CD4-positive, alpha-beta T cell treated with Interferon alpha-2 for 1 hour (primary cell): ENCODE measurements around the gene EIF1.
"Not testable (repeated sequence)": the region's sequence is repeated elsewhere in the genome, so short reads cannot be mapped to it uniquely, and the experiment has no call there.

Experiments used
- DNase-seq, 2 donors: peaks; one replicate each; pipeline ENCODE4 v3.0.0-alpha.2; 2020 to 2022

The EIF1 gene

DNA sequence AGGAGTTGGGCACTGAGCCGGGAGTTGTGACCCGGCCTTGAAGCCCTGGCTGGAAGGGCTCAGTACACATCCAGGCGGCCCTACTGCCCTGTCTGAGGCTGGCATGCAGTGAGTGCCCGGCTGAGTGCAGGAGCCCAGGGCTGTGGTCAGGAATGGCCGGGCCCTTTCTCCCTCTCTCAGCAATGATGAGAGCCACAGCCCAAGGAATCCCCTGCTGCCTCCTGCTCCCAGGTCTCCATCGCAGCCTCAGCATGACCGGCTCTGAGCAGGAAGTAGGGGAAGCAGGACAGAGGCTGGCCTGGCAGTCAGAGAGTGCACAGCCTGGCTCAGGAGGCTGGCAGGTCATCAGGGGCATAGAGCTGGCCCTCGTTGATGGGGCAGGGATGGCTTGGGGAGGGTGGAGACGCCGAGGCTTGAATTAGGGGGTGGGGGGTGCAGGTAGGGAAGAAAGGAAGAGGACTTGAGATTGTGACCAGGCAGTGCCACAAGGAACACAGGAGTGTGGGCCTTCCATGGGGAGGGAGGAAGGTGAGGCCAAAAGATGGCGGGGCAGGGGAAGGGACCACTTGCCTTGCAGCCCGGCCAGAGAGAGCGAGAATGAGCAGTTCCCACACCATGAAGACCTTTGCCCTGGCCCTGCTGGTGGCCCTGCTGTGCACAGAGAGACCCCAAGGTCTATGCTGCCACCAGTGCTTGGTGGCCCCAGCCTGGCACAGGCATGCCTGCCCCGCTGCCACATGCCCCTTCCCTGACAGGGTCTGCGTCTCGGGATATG is 32.2 kb upstream of the EIF1 start:
- DNase-seq, result no peak

DNA sequence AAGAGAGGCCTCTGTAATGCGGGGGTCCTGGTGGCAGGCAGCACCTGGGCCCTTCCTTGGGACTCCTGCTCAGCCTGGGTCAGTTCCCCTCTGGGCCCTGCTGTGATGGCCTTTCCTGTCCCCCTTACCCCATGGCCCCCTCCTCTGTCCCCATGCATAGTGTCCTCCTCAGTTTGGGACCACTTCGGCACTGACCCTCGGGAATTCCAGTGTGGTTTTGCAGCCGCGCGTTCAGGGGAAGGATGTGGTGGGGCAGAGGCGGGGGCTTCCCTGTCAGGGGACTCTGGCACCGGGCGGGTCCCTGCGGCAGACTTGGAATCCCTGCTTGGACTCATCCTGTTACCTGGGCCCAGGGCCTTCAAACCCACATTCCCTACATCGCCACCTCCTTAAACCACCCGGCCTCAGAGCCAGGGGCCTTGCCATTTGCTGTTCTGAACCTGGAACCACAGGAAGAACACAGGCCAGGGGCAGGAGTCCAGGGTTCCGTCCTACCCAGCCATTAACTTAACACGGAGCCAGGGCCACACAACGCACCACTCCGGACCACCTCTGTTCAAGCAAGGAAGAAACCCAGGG is 31.4 kb upstream of the EIF1 start:
- DNase-seq, result no peak

DNA sequence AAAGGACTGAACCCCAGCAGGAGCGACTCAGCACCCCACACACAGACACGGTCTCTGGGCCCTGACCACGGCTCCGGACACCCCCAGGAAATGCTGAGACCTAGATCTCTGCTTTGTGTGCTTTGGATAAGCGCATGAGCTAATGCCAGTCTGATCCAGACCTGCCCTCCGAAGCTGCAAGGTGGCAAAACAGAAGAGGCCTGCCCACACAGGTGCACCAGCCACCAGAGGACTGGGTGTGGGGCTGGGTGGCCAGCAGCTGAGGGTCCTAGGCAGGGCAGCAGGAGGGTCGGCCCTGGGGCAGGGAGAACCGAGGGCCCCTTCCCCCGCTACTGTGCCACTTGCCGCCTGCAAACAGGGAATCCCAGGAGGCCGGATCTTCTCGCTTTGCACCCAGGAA is 30.7 kb upstream of the EIF1 start:
- no peak for DNase-seq

DNA sequence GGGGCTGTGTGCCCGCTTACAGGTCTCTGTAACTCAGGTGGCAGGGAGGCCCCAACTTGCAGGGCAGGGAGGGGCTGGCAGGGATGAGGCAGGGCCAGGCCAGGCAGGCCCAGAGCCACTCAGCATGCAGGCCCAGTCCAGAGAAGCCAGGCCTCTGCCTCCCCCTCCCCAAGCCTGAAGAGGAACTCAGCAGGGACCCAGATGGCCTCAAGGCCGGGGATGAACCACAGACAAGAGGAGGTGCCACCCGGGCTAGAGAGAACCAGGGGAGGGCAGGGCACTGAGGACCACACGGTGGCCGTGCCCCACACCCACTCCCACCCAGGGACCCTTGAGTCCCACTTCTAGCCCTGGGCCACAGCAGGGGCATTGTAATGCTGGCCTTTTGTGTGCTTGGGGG is 29.8 kb upstream of the EIF1 start:
- DNase-seq, result no peak

DNA sequence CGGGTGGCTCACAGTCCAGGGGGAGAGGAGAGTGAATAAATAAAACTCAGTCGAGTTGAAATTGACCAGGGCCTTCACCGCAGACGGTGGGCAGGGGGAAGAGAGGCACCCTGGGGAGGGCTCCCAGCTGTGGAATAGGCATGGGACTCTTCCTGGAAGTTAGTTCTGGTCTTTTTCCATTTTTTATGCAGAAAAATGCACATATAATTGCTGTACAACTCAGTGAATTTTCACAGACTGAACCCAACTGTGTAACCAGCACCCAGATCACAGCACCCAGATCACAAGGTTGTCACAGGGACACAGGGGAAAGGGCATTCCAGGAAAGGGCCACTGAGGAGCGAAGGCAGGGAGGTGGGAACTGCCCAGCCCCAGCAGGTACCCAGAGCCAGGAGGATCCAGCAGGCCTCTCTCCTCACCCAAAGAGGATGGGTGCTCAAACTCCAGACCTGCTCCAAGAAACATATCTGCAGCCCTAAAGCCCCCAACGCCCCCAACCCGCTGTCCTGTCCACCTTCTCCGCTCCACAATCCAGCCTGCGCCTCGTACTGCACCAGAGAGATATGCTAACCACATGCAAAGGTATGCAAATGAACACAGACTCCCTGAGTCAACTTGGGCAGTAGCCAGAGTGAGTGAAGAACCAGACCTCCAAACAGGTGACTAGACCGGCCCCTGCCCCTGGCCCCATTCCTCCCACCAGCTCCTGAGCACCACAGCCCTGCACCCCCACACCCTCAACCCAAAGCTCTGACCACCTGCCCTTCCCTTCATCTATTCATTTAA is 29.1 kb upstream of the EIF1 start:
- DNase-seq, result no peak

DNA sequence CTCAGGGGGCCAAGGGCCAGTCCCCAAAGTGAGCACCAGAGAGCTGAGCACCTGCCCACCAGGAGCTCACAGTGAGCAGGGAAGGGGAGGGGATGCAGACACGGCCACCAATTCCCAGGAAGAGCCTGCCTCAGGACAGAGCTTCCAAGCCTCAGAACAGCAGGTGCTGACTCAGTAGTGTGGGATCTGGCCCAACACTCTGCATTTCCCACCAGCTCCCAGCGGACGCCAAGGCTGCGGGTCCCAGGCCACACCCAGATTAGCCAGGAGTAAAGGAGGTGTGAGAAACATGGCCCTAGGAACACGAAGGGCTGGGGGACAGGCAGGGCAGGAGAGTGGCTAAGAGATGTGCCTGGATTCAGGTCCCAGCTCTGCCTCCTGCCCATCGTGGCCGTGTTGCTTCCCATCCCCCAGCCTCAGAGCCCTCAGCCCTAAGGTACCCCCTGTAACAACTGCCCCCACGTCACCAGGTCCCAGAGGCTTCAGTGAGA is 28.4 kb upstream of the EIF1 start:
- DNase-seq, result no peak

DNA sequence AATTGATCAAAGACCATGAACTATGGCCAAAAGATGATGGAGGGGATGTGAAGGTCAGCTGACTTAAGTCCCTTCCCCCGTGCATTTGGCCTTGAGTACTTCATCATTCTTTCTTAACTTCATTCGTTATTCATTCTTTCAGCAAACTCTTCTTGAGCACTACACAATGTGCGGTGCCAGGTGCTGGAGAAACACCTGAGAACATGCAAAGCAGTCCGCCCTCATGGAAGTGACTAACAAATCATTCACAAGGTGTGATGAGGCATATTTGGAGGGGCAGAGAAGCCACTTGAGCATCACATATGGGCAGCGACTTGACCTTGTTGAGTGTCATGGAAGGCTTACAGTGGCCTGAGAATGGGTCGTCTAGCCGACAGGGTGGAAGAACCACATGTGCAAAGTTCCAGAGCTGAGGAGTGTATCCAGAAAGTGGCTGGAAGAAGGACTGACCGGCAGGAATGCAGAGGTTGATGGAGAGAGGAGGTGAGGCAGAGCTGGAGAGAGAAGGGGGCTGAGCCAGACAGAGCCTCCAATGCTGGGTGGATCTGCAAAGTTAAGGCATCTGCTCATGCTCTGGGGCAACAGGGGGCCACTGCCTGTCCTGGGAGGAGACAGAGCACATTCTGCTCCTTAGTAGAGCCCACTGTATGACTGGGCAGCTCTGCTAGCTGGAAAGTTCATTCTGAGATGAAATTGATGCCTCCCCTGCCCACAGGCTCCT is 25.1 kb upstream of the EIF1 start:
- DNase-seq, result no peak

DNA sequence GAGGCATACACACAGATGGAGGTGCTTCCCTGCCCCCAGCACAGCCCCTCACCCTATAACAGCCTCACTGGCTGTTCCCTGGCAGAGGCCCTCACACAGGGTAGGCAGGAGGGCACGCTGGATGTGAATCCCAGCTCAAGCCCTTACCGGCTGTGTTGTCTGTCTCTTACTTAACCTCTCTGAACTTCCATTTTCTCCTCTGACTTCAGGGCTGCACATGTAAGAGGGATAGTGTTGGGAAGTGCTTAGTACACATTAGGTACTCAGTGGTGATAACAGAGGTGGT is 24.6 kb upstream of the EIF1 start:
- DNase-seq, result no peak

DNA sequence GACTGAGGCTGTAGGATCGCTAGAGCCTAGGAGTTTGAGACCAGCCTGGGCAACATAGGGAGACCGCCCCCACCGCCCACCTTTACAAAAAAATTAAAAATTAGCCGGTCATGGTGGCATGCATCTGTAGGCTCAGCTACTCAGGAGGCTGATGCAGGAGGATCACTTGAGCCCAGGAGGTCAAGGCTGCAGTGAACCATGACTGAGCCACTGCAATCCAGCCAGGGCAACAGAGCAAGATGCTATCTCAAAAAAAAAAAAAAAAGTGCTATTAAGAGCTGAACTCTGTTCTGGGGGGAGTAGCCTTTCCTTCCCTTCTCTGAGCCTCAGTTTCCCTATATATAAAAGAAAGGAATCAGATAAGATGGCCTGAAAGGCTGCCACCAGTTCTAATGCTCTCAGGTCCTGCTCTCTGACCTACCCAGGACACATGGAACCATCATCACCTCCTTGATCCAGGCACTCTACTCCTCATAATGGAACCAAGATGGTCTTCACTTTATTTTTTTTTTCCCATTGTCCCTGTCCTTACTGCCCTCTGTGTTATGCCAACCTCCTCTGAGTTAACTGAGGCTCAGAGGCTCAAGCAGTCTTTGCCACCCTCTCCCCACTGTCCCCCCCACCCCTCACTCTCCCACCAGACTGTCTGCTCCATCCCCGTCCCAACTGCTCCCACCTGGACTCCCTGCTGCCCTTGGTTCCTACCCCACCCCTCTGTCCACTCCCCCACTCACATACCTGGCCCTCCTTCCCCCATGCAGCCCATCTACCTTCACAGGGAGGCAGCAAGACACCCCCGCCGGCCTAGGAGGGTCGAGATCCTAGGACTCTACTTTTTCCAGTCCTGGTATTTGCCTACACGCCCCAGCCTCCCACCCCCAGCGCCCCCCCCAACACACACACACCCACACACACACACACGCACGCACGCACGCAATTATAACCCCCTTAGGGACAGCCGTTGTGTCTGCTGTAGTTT is 23.8 kb upstream of the EIF1 start:
- DNase-seq, result no peak

DNA sequence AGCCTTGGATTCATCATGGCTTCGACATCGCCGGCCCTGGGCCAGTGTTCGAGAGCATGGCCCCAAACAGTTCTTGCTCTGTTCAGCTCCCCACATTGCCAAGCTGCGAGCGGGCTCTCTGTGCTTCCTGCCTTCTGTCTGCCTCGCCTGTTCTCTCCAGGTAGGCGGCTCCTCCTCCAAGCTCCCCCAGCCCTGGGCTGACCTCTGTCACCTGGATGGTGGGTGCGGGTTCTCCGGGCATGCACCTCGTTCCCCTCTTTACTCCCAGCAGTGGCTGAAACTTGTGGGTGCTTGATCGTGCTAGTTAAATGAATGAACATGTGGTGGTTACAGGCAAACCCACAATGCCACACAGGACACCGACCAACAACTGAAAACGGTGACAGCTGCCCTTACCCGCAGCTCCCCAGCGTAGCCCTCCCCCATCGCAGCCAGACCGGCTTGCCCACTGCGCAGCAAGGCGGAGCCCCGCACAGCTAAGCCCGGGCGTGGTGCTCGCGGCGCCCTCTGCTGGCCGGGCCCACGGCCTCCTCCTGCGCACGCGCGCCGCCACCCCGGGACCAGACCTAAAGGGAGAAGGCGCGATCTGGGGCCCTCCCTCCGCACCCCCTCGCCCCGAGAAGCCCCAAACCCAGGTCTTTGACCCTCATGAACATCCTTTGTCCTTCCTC is 23.0 kb upstream of the EIF1 start:
- peak; percentile 89 to 92 for DNase-seq

DNA sequence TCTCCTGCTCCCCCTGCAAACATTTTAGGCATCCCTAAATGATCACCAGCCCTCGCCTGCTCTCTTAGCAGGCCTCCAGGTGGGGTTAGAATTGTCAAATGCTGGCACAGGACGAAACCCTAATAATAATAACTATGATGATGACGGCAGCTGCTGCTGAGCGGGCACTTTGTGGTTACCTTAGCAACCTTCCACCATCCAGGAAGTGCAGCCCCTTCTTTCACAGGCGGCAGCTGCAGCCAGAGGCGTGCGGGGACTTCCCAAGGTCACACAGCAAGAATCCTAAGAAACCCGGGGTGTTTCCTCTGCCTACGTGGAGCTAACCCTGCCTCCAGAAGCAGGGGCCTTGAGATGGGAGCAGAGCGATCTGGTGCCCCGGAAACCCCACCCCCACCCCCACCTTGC is 22.4 kb upstream of the EIF1 start:
- peak; percentile 90 to 92 for DNase-seq

DNA sequence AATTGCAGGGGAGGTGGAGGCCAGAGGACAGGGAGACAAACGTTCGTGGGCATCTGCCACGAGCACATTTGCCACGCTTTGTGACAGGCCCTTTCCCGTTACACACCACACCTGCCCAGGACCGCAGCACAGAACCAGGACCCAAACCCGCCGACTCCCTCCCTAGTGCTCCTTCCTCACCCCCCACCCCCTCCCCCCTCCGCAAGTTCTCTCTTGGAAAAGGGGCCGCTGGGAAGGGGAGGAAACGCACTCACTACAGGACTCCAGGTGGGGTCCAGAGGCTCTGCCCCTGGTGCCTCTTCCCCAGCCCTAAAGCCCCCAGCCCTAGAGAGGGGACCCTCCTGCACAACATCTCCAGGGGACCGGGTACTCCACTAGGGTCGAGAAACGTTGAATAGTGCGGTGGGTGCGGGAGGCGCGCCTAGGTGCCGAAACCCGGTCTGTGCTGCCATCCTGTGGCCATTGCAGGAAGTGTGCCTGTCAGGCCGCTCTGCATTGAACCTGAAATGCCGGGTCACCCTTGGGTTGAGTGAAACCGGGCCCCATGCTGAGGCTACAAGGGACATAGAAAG is 21.9 kb upstream of the EIF1 start:
- peak; percentile 87 to 90 for DNase-seq

DNA sequence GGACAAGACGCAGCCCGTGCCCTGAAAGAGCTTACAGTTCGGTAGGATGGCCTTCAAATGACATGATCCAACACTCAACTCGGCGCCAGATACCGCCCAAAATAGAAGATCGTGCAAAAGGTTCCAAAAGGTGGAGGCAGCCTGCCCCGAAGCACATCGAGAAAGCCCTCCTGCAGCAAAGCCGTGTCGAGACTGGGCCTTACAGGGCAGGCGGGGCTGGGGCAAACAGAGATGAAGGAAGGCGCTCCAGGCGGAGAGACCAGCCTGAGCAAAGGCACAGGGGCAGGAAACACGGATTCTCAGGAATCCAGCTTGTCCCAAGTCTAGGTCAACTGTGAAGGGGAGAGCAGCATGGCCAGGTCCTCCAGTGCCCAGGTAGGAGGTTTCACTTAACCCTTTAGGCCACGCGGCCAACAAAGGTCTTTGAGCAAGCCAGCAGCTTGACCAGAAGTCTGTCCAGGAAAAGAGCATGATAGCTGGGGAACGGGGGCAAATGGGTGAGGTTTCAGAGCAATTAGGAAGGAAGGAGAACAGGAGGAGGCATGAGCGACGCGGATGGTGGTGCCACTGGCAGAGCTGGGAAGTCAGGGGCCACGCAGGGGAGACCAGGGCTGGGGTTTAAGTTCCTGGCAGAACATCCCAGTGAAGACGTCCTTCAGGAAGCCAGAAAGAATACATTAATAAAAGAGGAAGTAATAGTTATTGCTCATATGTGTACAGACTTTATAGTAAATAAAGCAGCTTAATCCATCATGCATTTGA is 21.2 kb upstream of the EIF1 start:
- no peak for DNase-seq

DNA sequence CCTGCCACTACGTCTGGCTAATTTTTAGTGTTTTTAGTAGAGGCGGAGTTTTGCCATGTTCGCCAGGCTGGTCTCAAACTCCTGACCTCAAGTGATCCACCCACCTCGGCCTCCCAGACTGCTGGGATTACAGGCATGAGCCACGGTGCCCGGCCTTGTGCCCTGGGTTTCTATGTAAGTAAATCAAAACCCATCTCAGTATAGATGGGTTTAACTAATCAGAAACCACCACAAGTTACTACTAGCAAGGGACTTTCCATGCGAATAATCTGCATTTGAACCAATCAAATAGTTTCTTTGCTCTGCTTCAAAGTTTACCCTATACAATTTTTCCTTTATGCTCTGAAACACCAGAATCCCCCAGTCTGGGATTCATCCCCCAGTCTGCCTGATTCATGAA is 16.5 kb upstream of the EIF1 start:
- no peak for DNase-seq

DNA sequence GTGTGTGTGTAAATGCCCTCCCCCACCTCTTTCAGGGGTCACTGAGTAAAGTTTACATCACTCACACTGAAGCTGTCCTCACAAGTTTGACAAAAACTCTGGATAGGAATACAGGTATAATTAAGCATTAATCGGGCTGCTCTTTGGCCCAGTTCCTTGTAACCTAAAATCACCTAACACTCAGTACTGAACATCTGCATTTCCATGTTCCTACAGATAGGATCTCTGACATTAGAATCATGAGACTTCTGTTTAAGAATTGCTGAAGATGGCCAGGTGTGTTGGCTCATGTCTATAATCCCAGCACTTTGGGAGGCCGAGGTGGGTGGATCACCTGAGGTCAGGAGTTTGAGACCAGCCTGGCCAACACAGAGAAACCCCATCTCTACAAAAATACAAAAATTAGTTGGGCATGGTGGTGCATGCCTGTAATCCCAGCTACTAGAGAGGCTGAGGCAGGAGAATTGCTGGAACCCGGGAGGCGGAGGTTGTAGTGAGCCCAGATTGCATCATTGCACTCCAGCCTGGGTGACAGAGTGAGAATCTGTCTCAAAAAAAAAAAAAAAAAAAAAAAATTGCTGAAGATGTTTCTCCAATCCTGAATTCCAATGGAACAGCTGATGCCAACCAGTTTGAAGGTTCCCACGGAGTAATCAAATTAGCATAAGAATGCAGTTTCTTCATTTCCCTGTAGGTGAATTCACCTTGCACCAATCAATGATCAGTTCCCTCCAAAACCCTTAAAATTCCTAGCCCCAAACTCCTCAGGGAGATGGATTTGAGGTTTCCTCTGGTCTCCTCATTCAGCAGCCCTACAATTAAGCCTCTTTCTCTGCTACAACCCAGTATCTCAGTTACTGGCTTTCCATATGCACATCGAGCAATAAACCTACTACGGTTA is 13.3 kb upstream of the EIF1 start:
- DNase-seq, result not testable (repeated sequence)

DNA sequence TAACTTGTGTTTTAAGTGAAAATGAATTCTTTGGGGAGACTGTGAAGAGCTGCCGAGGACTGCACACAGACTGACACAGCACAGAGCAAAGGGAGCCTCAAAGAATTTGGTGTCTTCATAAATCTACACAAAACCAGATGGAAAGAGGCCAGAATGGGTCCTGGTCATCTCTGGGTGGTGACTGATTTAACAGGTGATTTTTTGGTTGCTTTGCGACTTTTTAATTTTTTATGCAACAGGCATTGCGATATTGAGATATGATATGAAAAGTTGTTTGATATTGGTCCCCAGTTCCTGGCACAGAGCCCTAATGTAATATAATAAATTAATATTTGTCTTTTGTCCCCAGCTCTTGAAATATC is 12.6 kb upstream of the EIF1 start:
- DNase-seq, result no peak

DNA sequence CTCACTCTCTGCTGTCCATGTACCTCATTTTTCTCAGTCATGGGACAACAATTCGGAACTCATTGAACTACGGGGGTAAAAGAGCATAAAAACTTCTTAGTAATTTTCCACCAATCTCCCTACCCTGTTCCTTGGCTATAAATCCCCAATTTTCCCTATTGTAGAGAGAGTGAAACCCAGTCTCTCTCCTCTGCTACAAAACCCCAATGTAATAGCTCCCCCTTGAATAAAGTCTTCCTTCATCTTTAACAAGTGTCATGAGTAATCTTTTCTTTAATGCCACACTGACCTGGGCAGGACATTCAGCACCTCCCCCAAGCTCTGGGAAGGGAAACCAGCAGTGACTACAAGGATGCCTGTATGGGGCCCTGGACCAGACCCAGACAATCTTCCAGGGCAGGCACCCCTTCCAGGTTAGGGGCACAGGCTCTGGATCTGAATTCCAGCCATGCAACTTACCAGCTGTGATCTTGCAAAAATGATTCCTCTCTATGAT is 10.2 kb upstream of the EIF1 start:
- DNase-seq, result no peak

DNA sequence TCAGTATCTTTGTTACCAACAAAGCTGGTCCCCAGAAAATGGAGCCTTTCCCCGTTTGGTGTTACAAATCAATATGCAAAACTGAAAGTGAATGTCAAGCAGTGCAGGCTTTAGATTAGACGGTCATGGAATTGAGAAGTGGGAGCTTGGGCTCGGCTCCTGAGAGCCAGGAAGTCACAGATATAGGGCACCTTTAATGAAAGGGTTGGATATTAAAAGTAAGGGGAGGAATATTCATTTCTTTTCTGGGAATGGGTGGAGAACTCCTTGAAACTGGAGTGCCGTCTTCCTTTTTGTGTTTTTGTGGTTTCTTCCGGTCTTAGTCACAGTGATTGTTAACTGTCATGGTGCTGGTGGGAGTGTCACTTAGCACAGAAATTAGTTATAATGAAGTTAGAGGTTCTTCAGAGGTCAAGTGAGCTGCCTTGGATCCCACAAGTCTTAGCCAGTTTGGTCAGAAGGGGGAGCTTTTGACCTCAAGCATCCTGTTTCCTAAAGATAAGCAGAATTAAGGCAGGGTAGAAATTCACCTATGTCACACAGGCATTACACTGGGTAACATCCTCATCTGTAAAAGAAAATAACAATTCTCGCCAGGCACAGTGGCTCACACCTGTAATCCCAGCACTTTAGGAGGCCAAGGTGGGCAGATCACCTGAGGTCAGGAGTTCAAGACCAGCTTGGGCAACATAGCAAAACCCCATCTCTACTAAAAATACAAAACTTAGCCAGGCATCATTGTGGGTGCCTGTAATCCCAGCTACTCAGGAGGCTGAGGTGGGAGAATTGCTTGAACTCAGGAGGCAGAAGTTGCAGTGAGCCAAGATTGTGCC is 9.6 kb upstream of the EIF1 start:
- DNase-seq, result peak; percentile 80 to 91
